Raji (cell line): ENCODE data around the gene PRKG1.

Experiments
- POLR2A ChIP-seq: IDR thresholded peaks from 2 replicates; pipeline ENCODE4 v1.6.1; 2011; ENCODE audit warnings: low read depth, low read length, control low read depth; ENCODE audit not compliant: insufficient read depth

Gene PRKG1

GRCh38 chr10:51765284-51765971 is 691.1 kb downstream of the PRKG1 start:
- TF ChIP-seq POLR2A: no peak

GRCh38 chr10:51766423-51767102 is 692.3 kb downstream of the PRKG1 start:
- no peak for TF ChIP-seq POLR2A

GRCh38 chr10:51767103-51767763 is 692.9 kb downstream of the PRKG1 start:
- no peak for TF ChIP-seq POLR2A

DNA sequence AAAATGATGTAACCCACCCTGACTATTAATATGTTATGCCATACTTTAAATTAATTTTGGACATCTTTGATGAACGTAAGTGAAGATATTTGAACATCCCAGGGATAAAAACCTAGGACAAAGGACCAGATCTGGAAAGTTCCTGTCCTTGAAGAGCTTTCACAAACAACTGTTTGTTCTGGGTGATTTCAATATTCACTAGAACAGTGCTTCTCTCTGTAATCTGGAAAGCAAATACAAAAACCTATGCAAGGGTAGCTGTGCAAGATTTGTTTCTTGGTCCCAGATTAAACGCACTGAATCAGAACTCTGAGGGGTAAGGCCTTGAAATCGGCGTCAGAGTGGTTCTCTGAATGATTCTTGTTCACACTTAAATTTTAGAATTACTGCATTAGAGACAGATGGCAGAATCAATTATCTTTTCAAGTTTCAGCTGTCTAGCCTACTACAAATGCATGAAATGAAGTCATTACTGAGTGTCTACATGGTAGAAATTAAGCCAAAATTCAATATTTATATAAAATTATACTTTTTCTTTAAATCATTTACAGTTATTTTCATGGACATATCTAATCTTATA is 694.7 kb downstream of the PRKG1 start:
- no peak for TF ChIP-seq POLR2A

DNA sequence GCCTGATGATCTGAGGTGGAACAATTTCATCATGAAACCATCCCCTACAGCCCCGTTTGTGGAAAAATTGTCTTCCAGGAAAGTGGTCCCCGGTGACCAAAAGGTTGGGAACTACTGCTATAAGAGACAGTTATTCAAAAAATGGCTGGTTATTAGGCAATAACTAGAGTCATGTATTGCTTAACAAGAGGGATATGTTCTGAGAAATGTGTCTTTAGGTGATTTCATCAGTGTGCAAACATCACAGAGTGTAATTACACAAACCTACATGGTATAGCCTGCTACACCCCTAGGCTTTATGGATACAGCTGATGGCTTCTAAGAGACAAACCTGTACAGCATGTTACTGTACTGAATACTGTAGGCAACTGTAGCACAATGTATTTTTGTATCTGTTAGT is 696.4 kb downstream of the PRKG1 start:
- no peak for TF ChIP-seq POLR2A

DNA sequence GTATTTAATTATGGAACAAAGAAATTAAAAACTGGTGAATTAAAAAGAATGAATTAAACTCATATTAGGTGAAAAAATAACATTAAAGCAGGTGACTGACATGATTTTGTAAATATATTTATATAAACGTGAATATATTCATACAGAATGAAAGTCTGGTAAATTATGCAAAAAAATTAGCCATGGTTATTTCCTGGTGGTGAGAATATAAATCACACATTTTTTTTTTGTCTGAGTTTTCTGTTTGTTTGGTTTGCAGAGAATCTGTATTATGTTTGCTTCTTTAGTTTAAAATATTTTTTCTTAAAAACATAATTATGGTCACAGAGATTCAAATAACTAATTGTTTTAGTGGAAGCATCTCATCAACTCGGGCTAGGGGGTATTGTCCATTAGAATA is 698.1 kb downstream of the PRKG1 start:
- no peak for TF ChIP-seq POLR2A

DNA sequence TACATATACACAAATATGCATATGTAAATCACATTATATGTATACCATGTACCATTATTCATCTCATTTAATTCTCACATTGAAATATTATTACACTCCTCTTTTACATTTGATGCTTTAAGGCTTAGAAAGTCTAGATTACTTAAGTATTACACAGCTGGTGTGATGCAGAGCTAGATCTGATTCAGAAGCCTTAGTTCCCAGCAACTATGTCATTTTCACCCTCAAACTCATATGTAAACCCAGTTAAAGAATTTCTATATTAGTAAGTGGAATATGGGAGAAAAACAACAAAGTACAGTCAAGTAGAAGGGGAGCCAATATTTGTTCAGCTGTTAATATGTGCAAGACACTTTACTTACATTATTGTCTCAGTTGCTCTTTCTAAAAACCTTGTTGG is 699.4 kb downstream of the PRKG1 start:
- no peak for TF ChIP-seq POLR2A

DNA sequence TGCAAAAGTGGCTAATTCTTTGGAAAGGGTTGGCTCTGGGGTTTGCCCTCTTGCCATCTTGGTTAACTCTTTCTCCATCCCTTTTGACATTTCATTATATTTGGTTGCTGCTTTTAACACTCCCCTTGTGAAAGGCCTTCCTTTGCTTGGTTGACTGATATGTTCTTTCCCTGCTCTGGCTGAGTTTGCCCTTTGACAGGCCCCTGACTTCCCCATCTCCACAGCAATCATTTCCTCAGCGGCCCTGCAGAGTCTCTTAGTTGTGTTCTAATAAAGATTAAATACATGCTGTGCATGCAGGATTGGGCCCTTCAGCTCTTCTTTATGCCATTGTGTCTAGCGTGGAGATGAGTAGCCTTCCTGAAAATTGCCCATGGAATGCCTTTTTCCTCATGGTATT is 709.7 kb downstream of the PRKG1 start:
- TF ChIP-seq POLR2A: no peak

DNA sequence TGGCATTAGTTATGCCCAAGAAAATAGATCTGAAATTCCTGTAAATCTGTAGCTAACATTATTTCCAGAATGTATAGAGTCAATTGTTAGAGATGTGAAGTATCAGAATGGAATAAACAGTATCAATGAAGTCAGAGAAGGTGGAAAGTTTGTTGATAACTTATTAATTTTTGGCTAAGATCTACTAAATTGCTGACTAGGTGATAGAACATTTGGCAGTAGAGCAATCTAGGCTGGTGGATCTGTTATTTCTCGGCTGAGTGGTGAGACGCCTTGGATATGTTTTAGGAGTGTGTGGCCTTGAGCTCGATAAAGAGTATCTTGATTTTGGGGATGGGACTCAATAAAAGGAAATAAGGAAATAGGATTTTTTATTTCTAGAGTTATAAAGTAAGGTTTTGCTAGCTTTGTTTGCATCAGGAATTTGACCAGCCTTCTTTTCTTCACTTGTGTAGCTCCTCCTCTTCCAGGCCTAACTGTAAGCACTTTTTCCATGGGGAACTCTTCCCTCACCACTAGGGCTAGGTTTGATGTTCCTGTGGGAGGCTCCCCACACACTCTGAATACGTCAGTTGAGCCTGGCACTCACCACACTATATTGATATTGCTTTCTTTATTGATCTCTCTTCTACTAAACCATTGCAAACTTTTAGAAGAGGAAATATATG is 711.9 kb downstream of the PRKG1 start:
- no peak for TF ChIP-seq POLR2A

- TF ChIP-seq POLR2A: no peak
Measured at GRCh38 chr10:51786684-51787035, 712.4 kb downstream of the PRKG1 start.

- no peak for TF ChIP-seq POLR2A
Measured at GRCh38 chr10:51788273-51788672, 714.0 kb downstream of the PRKG1 start.

- TF ChIP-seq POLR2A: no peak
Measured at GRCh38 chr10:51789118-51789517, 714.8 kb downstream of the PRKG1 start.

DNA sequence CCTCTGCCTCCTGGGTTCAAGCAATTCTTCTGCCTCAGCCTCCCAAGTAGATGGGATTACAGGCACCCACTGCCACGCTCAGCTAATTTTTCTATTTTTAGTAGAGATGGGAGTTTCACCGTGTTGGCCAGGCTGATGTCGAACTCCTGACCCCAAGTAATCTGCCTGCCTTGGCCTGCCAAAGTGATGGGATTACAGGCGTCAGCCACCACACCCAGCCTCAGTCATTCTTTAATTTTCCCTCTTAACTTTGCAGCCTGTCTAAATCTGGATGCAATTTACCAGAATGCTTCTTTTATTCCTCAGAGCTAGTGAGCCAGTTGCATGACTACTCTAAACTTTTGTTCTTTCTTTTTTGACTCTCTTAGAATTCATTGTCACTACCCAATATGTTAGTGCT is 715.6 kb downstream of the PRKG1 start:
- TF ChIP-seq POLR2A: no peak

DNA sequence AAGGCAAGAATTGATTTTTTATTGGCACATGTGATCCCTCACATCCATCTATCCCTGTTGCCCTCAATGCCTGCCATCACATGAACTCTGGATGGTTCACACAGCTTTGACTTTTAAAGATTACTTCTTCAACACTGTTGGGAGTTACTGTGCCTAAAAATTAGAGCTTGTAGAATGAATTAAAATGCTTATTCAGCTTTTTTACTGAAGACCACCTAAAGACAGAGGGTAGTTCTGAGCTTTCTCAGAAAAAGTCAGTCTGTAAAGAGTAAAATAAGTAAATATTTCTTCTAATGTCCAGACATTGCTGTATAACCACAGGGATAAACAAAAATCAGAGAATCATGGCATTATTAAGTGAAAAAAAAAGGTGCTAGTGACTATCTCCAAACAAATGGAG is 718.4 kb downstream of the PRKG1 start:
- TF ChIP-seq POLR2A: no peak

DNA sequence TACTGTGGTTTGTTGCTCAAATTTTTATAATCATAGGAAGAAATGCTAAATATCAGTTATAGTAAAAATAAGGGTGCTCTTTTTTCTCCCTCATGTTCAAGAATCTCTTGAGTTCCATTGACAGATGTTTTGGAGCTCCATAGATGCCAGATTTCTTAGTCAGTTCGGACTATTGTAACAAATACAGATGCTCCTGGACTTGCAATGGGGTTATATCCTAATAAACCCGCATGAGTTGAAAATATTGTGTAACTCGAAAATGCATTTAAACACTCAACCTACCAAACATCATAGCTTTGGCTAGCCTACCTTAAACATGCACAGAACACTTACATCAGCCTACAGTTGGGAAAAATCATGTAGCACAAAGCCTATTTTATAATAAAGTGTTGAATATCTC is 725.8 kb downstream of the PRKG1 start:
- TF ChIP-seq POLR2A: no peak
